ENCODE data around the gene TNRC18.

DNA sequence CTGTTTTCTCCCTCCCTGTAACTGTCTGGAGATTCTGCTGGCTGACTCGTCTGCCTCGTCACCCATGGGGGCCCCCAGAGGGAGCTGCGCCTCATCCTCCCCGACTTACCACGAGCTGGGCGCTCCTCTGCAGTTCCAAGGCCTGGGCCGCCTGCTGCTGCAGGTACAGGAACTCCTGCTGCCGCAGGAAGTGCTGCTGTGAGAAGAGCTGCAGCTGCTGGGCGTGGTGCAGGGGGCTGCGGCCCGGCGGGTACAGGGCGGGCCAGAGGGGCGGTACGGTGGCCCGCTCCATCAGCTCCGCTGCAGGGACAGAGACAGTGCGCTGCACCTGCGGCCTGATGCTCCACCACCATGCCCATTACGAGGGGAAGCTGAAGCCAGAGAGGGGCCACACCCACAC is 47.7 kb downstream of the TNRC18 start:
- TF ChIP-seq, protein P1, sequence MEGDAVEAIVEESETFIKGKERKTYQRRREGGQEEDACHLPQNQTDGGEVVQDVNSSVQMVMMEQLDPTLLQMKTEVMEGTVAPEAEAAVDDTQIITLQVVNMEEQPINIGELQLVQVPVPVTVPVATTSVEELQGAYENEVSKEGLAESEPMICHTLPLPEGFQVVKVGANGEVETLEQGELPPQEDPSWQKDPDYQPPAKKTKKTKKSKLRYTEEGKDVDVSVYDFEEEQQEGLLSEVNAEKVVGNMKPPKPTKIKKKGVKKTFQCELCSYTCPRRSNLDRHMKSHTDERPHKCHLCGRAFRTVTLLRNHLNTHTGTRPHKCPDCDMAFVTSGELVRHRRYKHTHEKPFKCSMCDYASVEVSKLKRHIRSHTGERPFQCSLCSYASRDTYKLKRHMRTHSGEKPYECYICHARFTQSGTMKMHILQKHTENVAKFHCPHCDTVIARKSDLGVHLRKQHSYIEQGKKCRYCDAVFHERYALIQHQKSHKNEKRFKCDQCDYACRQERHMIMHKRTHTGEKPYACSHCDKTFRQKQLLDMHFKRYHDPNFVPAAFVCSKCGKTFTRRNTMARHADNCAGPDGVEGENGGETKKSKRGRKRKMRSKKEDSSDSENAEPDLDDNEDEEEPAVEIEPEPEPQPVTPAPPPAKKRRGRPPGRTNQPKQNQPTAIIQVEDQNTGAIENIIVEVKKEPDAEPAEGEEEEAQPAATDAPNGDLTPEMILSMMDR (conservative IDR thresholded peaks at IDR 0.05; ENCODE audit: low read depth, low read length), result no peak
- no peak for TF ChIP-seq EZH2 (IDR thresholded peaks at IDR 0.05; ENCODE audit: borderline replicate concordance, low read depth, low read length, poor library complexity, severe bottlenecking)
